HG02759 (cell line): ENCODE results near the gene CALHM3.

ENCODE experiments used
- ATAC-seq: cut with Tn5 transposase; IDR thresholded peaks from one replicate; pipeline ENCODE4 v1.9.1; 2021; ENCODE audit warnings: mild to moderate bottlenecking, moderate library complexity; ENCODE audit not compliant: unreplicated experiment

Gene CALHM3

DNA sequence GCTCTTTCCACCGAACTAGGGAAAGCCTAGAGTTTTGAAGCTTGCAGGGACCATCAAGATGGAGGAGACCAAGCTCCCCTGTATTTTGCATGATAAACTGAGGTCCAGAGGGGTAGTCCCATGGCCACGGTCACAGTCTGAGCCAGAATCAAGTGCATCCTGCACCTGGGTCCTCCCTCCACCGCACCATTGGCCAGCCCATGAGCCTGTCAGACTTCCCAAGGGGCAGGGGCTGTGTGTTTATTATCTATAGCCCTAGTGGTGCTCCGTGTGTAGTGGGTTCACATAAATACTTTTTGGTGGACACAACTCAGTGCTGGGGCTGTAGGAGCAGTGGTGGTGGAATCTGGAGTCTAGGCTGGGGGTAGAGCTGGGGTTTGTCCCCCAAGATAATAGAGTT is 3.6 kb downstream of the CALHM3 start:
- ATAC-seq, result no peak

- no peak for ATAC-seq
Observed at GRCh38 chr10:103474077-103474476, 5.0 kb downstream of the CALHM3 start.

DNA sequence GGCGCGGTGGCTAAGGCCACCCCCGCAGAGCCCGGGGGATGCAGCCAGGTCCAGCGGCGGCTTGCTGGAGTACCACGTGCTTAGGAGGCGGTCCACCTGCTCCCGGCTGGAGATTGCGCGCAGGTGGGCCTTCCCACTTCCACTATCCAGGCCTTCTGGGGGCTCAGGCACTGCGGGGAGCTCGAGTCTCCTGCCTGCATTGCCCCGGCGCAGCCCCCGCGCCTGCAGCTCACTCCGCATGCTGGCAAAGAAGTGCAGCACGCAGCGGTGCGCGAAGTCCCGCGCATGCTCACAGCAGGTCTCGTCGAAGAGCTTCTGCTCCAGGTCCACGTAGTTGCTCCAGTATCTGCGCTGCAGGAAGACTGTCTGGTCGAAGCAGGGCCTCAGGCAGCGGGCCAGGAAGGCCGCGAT is 5.8 kb downstream of the CALHM3 start:
- ATAC-seq, result no peak

GRCh38 chr10:103472005-103472404 is 7.0 kb downstream of the CALHM3 start:
- no peak for ATAC-seq

- peak; percentile 76 for ATAC-seq
Observed at GRCh38 chr10:103470761-103471653, 8.0 kb downstream of the CALHM3 start.

DNA sequence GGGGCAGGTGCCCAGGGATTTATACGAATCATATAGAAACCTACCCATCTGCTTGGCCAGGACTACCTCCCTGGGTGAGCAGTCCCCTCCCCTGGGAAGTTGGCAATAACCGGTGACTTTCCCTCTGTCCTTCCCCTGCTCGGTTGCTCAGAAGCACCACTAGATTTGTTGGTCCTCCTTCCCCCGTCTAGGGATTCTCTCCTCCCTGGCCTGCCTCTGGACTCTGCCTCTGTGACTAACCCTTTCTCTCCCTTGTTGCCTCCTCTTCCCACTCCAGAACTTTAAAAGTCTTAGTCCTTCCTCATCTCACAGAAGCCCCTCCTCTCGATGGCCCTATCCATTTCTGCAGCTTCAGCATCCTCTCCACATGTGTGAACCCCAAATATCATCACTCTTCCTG is 9.8 kb downstream of the CALHM3 start:
- ATAC-seq, result no peak

- no peak for ATAC-seq
Observed at GRCh38 chr10:103467406-103467805, 11.6 kb downstream of the CALHM3 start.

GRCh38 chr10:103466734-103467133 is 12.3 kb downstream of the CALHM3 start:
- no peak for ATAC-seq

DNA sequence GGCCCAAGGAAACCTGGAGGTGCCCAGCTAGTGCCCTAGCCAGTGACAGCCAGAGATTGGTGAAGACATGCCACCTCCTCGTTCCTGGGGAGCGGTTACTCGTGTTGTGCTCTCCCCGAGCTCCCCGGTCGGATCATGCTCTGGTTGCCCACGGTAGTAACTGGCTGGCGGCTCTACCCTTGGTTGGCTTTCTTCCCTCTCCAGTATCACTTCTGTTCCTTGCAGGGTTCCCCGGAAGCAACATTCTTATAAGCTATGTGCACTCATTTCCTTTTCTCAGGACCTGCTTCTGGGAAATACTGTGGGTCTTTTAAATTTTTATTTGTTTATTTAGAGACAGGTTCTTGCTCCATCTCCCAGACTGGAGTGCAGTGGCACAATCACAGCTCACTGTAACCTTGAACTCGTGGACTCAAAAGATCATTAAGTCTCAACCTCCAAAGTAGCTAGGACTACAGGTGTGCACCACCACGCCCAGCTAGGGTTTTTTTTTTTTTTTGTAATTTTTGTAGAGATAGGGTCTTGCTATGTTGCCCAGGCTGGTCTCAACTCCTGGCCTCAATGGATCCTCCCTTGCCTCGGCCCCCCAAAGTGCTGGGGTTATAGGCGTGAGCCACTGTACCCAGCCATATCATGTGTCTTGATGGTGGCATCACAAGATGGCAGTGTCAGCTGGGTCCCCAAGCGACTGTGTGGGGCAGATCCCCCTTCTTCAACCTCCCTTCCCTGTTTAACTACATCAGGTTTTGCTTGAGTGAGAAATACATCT is 13.4 kb downstream of the CALHM3 start:
- ATAC-seq, result no peak

DNA sequence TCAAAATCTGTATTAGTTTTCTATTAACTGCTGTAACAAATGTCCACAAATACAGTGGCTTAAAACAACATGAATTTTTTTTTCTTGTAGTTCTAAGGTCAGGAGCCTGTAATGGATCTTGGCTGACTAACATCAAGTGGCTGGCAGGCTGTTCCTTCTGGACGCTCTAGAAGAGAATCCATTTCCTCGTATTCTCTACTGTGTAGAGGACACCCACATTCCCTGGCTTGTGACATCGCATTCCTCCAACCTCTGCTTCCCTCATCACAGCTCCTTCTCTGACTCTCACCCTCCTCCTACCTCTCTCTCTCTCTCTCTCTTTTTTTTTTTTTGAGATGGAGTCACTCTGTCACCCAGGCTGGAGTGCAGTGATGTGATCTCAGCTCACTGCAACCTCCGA is 15.5 kb downstream of the CALHM3 start:
- ATAC-seq, result no peak

- no peak for ATAC-seq
Observed at GRCh38 chr10:103459615-103460014, 19.4 kb downstream of the CALHM3 start.

GRCh38 chr10:103458720-103459119 is 20.3 kb downstream of the CALHM3 start, which contains the start of gene CALHM1:
Gene CALHM1 (minus strand): TSS chr10:103458900. CDS start chr10:103458751, 149 bp downstream.
- ATAC-seq, result peak; percentile 75

DNA sequence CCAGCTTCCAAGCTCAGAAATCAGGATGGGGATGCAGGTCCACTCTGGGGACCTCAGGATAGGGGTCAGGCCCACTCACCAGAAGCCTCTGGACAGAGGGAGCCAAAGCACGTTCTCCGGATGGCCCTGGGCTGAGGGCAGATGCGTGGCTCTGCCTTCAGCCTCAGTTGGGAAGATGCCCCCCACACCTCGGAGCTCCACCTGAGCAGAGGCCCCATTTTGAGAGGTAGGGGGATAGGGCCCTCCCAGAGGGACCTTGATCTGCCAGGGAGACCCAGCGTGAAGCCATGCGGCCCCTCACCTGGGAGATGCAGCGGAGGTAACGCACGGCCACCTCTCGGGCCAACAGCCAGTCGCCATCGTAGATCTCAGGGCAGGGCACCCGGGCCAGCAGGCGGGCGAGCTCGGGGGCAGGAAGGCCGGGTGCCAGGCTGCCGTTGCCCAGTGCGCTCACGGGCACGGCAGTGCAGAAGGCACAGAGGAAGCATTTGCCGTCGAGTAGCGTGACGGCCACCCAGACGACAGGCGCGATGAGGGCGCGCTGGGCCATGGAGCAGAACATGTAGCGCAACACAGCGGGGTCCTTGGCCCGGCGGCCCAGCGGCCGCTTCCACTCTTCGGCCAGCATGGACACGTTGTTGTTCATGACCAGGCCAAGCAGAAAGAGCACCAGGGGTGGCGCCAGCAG is 21.0 kb downstream of the CALHM3 start:
- no peak for ATAC-seq

GRCh38 chr10:103457176-103457712 is 21.8 kb downstream of the CALHM3 start:
- ATAC-seq, result no peak

DNA sequence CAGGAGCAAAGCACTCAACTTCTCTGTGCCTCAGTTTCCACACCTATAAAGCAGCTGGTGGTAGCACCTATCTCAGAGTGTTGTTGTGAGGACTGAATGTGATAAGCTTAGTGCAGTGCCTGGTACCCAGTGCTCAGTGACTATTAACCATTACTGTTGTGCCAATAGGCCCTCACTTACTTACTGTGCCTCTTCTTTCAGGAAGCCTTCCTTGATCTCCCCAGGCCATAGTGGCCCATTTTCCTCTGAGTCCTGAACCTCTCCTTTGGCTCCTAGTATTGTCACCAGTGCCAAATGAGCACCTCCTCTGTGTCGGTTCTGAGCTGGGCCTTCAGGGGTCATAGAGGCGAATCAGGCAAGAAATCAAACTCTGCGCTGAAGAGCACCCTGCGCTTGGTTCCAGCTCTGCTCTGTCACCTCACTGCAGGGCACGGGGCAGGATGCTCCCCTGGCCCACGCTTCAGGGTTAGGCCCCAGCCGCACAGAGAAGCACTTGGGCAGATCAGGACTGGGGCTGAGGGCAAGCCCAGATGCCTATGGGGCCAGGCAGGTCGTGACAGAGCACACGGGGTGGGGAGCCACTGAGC is 22.9 kb downstream of the CALHM3 start:
- ATAC-seq, result no peak

- ATAC-seq, result no peak
Observed at GRCh38 chr10:103455235-103455634, 23.8 kb downstream of the CALHM3 start.

DNA sequence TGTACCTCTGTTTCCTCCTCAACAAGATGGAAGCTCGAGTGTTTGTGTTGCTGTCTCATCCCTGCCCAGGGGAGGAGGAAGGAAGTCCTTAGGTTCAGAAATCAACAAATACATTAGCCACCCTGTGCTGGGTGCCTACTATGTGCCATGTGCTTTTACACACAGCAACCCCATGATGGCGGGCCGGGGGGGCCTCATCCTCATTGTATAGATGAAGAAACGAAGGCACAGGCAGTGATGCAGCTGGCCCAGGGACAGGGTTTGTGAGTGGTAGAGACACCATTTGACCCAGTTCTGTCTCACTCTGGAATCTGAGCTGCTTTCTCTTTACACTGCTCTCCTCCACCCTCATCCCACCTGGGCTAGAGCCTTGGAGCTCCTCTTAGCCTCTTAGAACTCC is 25.0 kb downstream of the CALHM3 start:
- no peak for ATAC-seq

- no peak for ATAC-seq
Observed at GRCh38 chr10:103452506-103453230, 26.4 kb downstream of the CALHM3 start.

GRCh38 chr10:103451831-103452505 is 27.1 kb downstream of the CALHM3 start, which contains the start of gene CALHM2:
Gene CALHM2 (minus strand): TSS chr10:103452370. CDS start chr10:103449941, 2,429 bp downstream.
- peak; percentile 80 for ATAC-seq
